HG03558 (cell line): ENCODE data around the gene GOLGA6L9.
"Not testable (repeated sequence)": the region's sequence is repeated elsewhere in the genome, so short reads cannot be mapped to it uniquely, and the experiment has no call there.

Experiments
- ATAC-seq: cut with Tn5 transposase; IDR thresholded peaks from one replicate; pipeline ENCODE4 v1.9.1; 2021; ENCODE audit warnings: moderate number of reproducible peaks; ENCODE audit not compliant: unreplicated experiment; ENCODE audit errors: extremely low read depth

Gene GOLGA6L9

DNA sequence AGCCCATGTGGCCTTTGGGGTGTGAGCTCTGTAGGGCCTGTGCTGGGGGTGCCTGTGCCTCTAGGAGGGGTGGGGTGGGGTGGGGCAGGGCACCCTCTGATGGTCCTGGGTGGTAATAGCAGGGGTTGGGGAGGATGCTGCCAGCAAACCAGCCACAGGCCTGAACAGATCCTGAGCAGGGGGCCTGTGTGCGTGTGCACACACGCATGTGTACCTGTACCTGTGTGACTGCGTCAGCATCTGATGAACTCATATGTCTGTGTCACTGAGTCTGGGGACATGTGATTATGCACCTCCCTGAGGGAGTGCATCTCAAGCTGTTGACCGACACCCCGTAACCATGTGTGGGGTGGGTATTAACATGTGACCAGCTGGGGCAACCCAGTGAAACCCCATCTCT lies 36.0 kb downstream of the GOLGA6L9 start:
- not testable (repeated sequence) for ATAC-seq

DNA sequence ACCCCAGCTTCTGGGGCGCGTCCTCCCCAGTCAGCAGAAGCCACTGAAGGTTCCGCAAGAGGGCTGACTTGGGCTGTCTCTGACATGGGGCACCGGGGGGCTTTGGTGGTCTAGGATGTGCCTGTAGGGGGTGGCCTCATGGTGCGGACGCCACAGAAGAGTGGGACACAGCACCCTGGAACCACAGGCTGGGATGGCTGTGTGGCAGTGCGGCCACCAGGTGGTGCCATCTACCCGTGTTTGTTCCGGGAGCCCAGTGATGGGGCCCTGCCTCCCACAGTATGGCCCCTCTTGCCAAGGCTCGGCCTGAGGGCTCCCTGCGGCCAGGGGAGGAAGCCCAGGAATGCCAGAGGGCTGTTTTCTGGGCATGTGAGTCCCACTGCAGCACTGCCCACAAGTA lies 38.6 kb downstream of the GOLGA6L9 start:
- ATAC-seq: not testable (repeated sequence)

GRCh38 chr15:82469381-82469780 lies 39.8 kb downstream of the GOLGA6L9 start:
- not testable (repeated sequence) for ATAC-seq

DNA sequence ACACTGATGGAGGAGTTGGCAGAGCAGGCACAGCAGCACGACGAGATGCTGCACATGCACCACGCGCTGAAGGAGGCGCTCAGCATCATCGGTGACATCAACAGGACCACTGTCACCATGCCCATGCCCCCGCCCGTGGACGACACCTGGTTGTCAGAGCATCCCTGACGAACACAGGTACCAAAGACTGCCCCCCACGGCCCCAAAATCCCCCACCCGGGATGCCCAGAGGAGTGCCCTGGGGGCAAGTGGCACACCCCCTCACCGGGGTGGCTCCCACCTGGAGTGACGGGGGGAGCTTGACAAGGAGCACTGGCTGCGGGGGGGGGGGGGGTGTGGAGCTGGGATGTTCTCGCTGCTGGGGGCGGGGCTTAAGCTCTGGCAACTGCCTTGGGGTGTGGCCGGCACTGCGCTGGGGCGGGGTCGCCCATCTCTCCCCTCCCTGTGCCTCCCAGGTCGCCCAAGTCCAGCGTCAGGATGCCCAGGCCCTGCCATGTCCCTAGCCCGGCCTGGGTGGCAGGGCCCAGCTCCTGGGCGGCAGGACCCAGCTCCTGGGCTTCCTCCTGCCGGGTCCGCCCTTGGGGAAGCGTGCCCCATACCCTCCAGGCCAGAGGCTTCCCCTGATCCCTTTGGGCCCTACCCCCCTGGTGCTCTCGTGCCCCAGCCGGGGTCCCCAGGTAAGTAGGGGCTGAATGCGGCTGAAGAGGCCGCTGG lies 42.8 kb downstream of the GOLGA6L9 start:
- not testable (repeated sequence) for ATAC-seq

GRCh38 chr15:82474596-82475325 lies 45.1 kb downstream of the GOLGA6L9 start:
- ATAC-seq: not testable (repeated sequence)

DNA sequence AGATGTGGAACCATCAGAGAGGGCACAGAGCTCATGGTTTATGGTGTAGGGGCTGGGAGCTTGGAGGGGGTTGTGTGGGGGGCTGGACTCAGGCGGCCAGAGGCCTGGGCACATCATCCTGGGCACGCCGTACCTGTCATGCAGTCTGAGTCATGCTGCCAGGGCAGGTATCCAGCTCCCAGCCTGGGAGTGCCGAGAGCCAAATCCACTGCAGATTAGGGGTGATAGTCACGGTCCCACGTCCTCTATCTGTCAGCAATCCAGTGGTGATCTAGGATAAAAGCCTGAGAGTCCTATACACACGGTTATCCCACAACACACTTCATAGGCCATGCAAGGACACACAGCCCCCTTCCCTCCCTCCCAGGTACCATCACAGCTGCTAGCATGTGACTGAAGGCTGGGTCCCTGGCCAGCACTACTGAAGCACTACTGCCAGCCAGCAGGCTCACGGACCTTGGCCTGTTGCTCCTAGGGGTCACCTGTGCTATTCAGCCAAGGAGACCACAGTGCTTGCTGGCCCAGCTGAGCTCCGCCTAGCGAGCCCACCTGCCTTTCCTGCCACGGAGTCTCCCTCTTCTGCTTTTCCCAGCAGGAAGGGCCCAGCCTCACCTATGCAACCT lies 45.8 kb downstream of the GOLGA6L9 start:
- not testable (repeated sequence) for ATAC-seq

- not testable (repeated sequence) for ATAC-seq
Measured at GRCh38 chr15:82476697-82477342, 47.2 kb downstream of the GOLGA6L9 start.

DNA sequence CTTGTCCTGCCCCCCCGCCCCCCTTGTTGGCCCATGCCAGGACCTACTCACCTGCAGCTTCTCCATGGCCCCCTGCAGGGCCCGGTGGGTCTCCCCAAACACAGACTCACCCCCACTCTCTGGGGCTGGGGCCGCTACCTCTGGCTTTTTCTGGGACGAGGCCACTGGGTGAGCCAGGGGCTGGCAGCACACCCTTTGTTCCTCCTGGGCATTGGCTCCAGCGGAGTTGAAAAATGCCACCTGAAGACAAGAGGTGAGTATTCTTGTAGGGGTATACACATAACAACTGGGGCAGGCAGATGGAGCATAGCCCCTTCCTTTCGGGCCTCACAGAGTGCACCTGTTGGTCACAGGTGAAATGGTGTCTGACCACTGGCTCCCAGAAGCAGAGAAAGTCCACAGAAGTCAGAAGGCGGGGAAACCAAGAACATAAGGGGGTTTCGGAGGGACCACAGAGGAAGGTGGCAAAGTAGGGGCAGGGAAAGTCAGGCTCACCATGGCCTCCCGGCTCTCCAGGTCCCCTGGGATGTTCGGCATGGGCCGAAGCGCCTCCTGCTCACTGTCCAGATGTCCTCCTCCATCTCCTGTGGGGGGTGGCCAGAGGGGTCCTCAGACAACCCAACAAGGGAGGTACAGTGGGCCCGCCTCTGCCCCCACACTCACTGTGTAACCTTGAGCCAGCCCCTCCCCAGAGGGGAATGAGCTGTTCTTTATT lies 47.9 kb downstream of the GOLGA6L9 start:
- not testable (repeated sequence) for ATAC-seq
